Gastrocnemius medialis (tissue), 4 donors: Measurements from ENCODE around the gene LRRC19. TPM values are rescaled to one million over a fixed set of nuclear protein-coding genes. Genes with fewer than 3 reads are reported as not detected.
A peak's percentile ranks its signal among the peaks of the same experiment; 100 is the strongest.

Source experiments
- ATAC-seq, 2 donors: fragments of 150-250 bp; one replicate each; pipeline ENCODE4 v1.9.1; 2016
- DNase-seq, 2 donors: peaks; one replicate each; pipeline ENCODE4 v3.0.0-alpha.2; 2019
- H3K27ac ChIP-seq, 4 donors: fragments of 200-600 bp; sonication (generic); 1 replicate in 1 of 4; 2 replicates in 3 of 4; pipeline ENCODE4 v1.5.1; 2016 to 2018; ENCODE audit warnings: mild to moderate bottlenecking in 2 of 4, moderate library complexity in 1 of 4
- H3K27me3 ChIP-seq, 3 donors: fragments of 200-600 bp; sonication (generic) in 2 of 3; 1 replicate in 1 of 3; 2 replicates in 2 of 3; pipeline versions ENCODE4 v1.5.1 to v1.6.0; 2016 to 2019; ENCODE audit warnings: mild to moderate bottlenecking in 1 of 3, moderate library complexity in 1 of 3
- H3K36me3 ChIP-seq, 2 donors: fragments of 200-600 bp; sonication (generic) in 1 of 2; one replicate each; pipeline ENCODE4 v1.5.1; 2017 to 2018
- H3K4me1 ChIP-seq, 2 donors: fragments of 200-600 bp; sonication (generic) in 1 of 2; one replicate each; pipeline ENCODE4 v1.5.1; 2016 to 2017; ENCODE audit warnings: mild to moderate bottlenecking in 2 of 2
- H3K4me3 ChIP-seq, 4 donors: fragments of 200-600 bp; sonication (generic) in 3 of 4; 1 replicate in 1 of 4; 2 replicates in 3 of 4; pipeline ENCODE4 v1.5.1; 2016 to 2019; ENCODE audit warnings: mild to moderate bottlenecking in 2 of 4
- H3K9me3 ChIP-seq, 3 donors: fragments of 200-600 bp; sonication (generic) in 2 of 3; 1 replicate in 1 of 3; 2 replicates in 2 of 3; pipeline ENCODE4 v1.5.1; 2016 to 2019
- CTCF ChIP-seq, 5 experiments: fragments of 450-650 bp in 3 of 5; fragments of 200-600 bp in 2 of 5; sonication (generic) in 2 of 5; IDR thresholded peaks in 4 of 5; conservative IDR thresholded peaks in 1 of 5; 1 replicate in 4 of 5; 2 replicates in 1 of 5; pipeline ENCODE4 v1.5.1; 2016 to 2019; ENCODE audit warnings: antibody characterized with exemption in 5 of 5, mild to moderate bottlenecking in 3 of 5, moderate library complexity in 3 of 5
- POLR2A ChIP-seq, 2 donors: fragments of 450-650 bp; IDR thresholded peaks; one replicate each; pipeline ENCODE4 v1.6.1; 2017; ENCODE audit warnings: antibody characterized with exemption in 2 of 2, mild to moderate bottlenecking in 2 of 2, moderate library complexity in 2 of 2
- in situ Hi-C, 4 donors: fragments of 200-750 bp; cut with MboI; loops; one replicate each; pipeline versions ENCODE4 v1.15.0 to v1.8.0; 2017; ENCODE audit warnings: low sequenced_read_pairs in 4 of 4
- intact Hi-C: fragments of 100-400 bp; cut with DNase I; formaldehyde crosslinking; loops from one replicate; pipeline ENCODE4 v1.15.1; 2023; ENCODE audit warnings: low total_unique reads
- total RNA-seq, 4 donors: library from RNA; depleted of rRNA; stranded (reverse); fragments of >200 nt; gene quantifications; one replicate each; pipeline versions ENCODE4 v1.1.0 to v1.2.3, GENCODE V29; 2016

The LRRC19 gene
- total RNA-seq, 4 donors from 2014 or later = 0.22 TPM; not detected in 3

- Histone ChIP-seq H3K4me1 (no peaks in the 10 kb centered on the region), H3K27me3 (no peaks in the 10 kb centered on the region), H3K9me3 (no peaks in the 10 kb centered on the region), H3K27ac (no peak overlapping the region), H3K4me3 (no peak overlapping the region), H3K36me3 (peaks cover 0 to 8% of the 10 kb centered on the region in 2 donors)
- no peak for DNase-seq
- intact Hi-C loops = no loop called here
- TF ChIP-seq POLR2A (IDR thresholded peaks at IDR 0.05) (no peak), CTCF (IDR thresholded peaks at IDR 0.05 in 4 of 5, conservative IDR thresholded peaks at IDR 0.05 in 1 of 5) (peak in 4 of 5 experiments; percentile 27 to 62 (median 51))
- in situ Hi-C loops = loop anchor here (10.0 to 25.0 kb wide), 2 partner anchors 231 to 239 kb away; no protein-coding TSS in a partner anchor
- ATAC-seq = no peak
Observed at GRCh38 chr9:26975728-26976707, 29.5 kb downstream of the LRRC19 start.

GRCh38 chr9:26974927-26975326 lies 30.5 kb downstream of the LRRC19 start:
- Histone ChIP-seq H3K27ac (no peak overlapping the region), H3K4me1 (no peaks in the 10 kb centered on the region), H3K9me3 (no peaks in the 10 kb centered on the region), H3K4me3 (no peak overlapping the region), H3K36me3 (peaks cover 0 to 8% of the 10 kb centered on the region in 2 donors), H3K27me3 (no peaks in the 10 kb centered on the region)
- ATAC-seq (no peak), DNase-seq (no peak)
- intact Hi-C loops (loop anchor here (5.0 kb wide), 1 partner anchor 83 kb away; the partner anchor contains the start of gene CAAP1), in situ Hi-C loops (loop anchor here (10.0 to 25.0 kb wide), 2 partner anchors 230 to 238 kb away; no protein-coding TSS in a partner anchor)
- TF ChIP-seq CTCF (IDR thresholded peaks at IDR 0.05 in 4 of 5, conservative IDR thresholded peaks at IDR 0.05 in 1 of 5) (no peak), POLR2A (IDR thresholded peaks at IDR 0.05) (no peak)

GRCh38 chr9:26973989-26974388 lies 31.5 kb downstream of the LRRC19 start:
- peaks cover 0 to 8% of the 10 kb centered on the region in 2 donors for H3K36me3 ChIP-seq
- H3K27me3 ChIP-seq = no peaks in the 10 kb centered on the region
- no peaks in the 10 kb centered on the region for H3K9me3 ChIP-seq
- intact Hi-C loops = loop anchor here (5.0 kb wide), 1 partner anchor 82 kb away; the partner anchor contains the start of gene CAAP1
- no peak overlapping the region for H3K27ac ChIP-seq
- DNase-seq (no peak), ATAC-seq (no peak)
- H3K4me1 ChIP-seq = no peaks in the 10 kb centered on the region
- no peak overlapping the region for H3K4me3 ChIP-seq
- in situ Hi-C loops = loop anchor here in 3 of 4 donors (10.0 kb wide), 1 partner anchor 229 kb away; no protein-coding TSS in a partner anchor
- TF ChIP-seq POLR2A (IDR thresholded peaks at IDR 0.05) (no peak), CTCF (IDR thresholded peaks at IDR 0.05 in 4 of 5, conservative IDR thresholded peaks at IDR 0.05 in 1 of 5) (no peak)

- Histone ChIP-seq H3K36me3 (no peaks in the 10 kb centered on the region), H3K9me3 (no peaks in the 10 kb centered on the region), H3K4me1 (no peaks in the 10 kb centered on the region), H3K27me3 (no peaks in the 10 kb centered on the region), H3K4me3 (no peak overlapping the region), H3K27ac (no peak overlapping the region)
- DNase-seq (no peak), ATAC-seq (no peak)
- in situ Hi-C loops = loop anchor here in 3 of 4 donors (10.0 kb wide), 1 partner anchor 227 kb away; no protein-coding TSS in a partner anchor
- intact Hi-C loops = loop anchor here (5.0 kb wide), 1 partner anchor 79 kb away; the partner anchor contains the start of gene CAAP1
- no peak for TF ChIP-seq POLR2A (IDR thresholded peaks at IDR 0.05)
- TF ChIP-seq CTCF (IDR thresholded peaks at IDR 0.05 in 4 of 5, conservative IDR thresholded peaks at IDR 0.05 in 1 of 5) = no peak
Observed at GRCh38 chr9:26971721-26972120, 33.8 kb downstream of the LRRC19 start.
